Ectodermal cell (in vitro differentiated cells): Measurements from ENCODE around the gene CHRD.

Experiments used
- H3K27ac ChIP-seq: 2 replicates; pipeline ENCODE4 v1.7.0; 2013; ENCODE audit warnings: mild to moderate bottlenecking, low read depth, low read length; ENCODE audit not compliant: insufficient read depth, poor library complexity, severe bottlenecking
- H3K27me3 ChIP-seq: 2 replicates; pipeline ENCODE4 v1.7.0; 2013; ENCODE audit warnings: mild to moderate bottlenecking, low read length; ENCODE audit not compliant: insufficient read depth, control insufficient read depth, poor library complexity, severe bottlenecking
- H3K36me3 ChIP-seq: one replicate; pipeline ENCODE4 v1.7.0; 2013; ENCODE audit warnings: low read length; ENCODE audit not compliant: control insufficient read depth, insufficient read depth
- H3K4me1 ChIP-seq: one replicate; pipeline ENCODE4 v1.7.0; 2013; ENCODE audit warnings: low read length; ENCODE audit not compliant: control insufficient read depth, insufficient read depth
- H3K4me3 ChIP-seq: 2 replicates; pipeline ENCODE4 v1.7.0; 2013; ENCODE audit warnings: low read depth, low read length, control low read depth; ENCODE audit not compliant: insufficient read depth
- H3K9me3 ChIP-seq: 2 replicates; pipeline ENCODE4 v1.7.0; 2013; ENCODE audit warnings: mild to moderate bottlenecking, low read length, moderate library complexity; ENCODE audit not compliant: control insufficient read depth
- WGBS, 2 experiments: methylation state at CpG; one replicate each; pipeline ENCODE4 v1.1.7; 2013; ENCODE audit warnings: missing lambda C conversion rate in 2 of 2; 5-methylcytosine and 5-hydroxymethylcytosine counted together

CHRD gene

GRCh38 chr3:184383033-184383740 lies 3.3 kb downstream of the CHRD start:
- Histone ChIP-seq H3K4me1 (peaks cover 18% of the 10 kb centered on the region), H3K27me3 (peaks cover 35% of the 10 kb centered on the region), H3K36me3 (no peaks in the 10 kb centered on the region), H3K4me3 (no peak overlapping the region), H3K27ac (no peak overlapping the region), H3K9me3 (no peaks in the 10 kb centered on the region)
- 88 to 92% methylated on average over 15 of the region's 15 CpGs for WGBS, 2 experiments

GRCh38 chr3:184384342-184384741 lies 4.5 kb downstream of the CHRD start:
- H3K4me1 ChIP-seq: peaks cover 7% of the 10 kb centered on the region
- no peaks in the 10 kb centered on the region for H3K36me3 ChIP-seq
- H3K4me3 ChIP-seq: no peak overlapping the region
- H3K27ac ChIP-seq: no peak overlapping the region
- no peaks in the 10 kb centered on the region for H3K9me3 ChIP-seq
- peaks cover 30% of the 10 kb centered on the region for H3K27me3 ChIP-seq
- WGBS, 2 experiments: 93% methylated on average over 9 of the region's 9 CpGs

- Histone ChIP-seq H3K4me1 (peaks cover 5% of the 10 kb centered on the region), H3K4me3 (no peak overlapping the region), H3K36me3 (no peaks in the 10 kb centered on the region), H3K27ac (no peak overlapping the region), H3K27me3 (peaks cover 30% of the 10 kb centered on the region), H3K9me3 (no peaks in the 10 kb centered on the region)
- 93% methylated on average over 8 of the region's 8 CpGs for WGBS, 2 experiments
Measured at GRCh38 chr3:184384856-184385422, 5.1 kb downstream of the CHRD start.

GRCh38 chr3:184386047-184386806 lies 6.4 kb downstream of the CHRD start:
- Histone ChIP-seq H3K27me3 (peaks cover 18% of the 10 kb centered on the region), H3K27ac (no peak overlapping the region), H3K9me3 (no peaks in the 10 kb centered on the region), H3K4me3 (no peak overlapping the region), H3K36me3 (no peaks in the 10 kb centered on the region), H3K4me1 (no peaks in the 10 kb centered on the region)
- WGBS, 2 experiments: 93 to 94% methylated on average over 37 of the region's 37 CpGs

GRCh38 chr3:184387174-184387714 lies 7.4 kb downstream of the CHRD start:
- Histone ChIP-seq H3K27ac (no peak overlapping the region), H3K4me3 (no peak overlapping the region), H3K9me3 (no peaks in the 10 kb centered on the region), H3K4me1 (no peaks in the 10 kb centered on the region), H3K27me3 (peaks cover 8% of the 10 kb centered on the region), H3K36me3 (no peaks in the 10 kb centered on the region)
- 93% methylated on average over 12 of the region's 12 CpGs for WGBS, 2 experiments

GRCh38 chr3:184388164-184388935 lies 8.5 kb downstream of the CHRD start:
- Histone ChIP-seq H3K4me1 (no peaks in the 10 kb centered on the region), H3K27me3 (no peaks in the 10 kb centered on the region), H3K4me3 (no peak overlapping the region), H3K27ac (no peak overlapping the region), H3K36me3 (no peaks in the 10 kb centered on the region), H3K9me3 (no peaks in the 10 kb centered on the region)
- 85 to 89% methylated on average over 8 of the region's 8 CpGs for WGBS, 2 experiments

- no peak overlapping the region for H3K4me3 ChIP-seq
- no peak overlapping the region for H3K27ac ChIP-seq
- no peaks in the 10 kb centered on the region for H3K4me1 ChIP-seq
- no peaks in the 10 kb centered on the region for H3K27me3 ChIP-seq
- no peaks in the 10 kb centered on the region for H3K9me3 ChIP-seq
- no peaks in the 10 kb centered on the region for H3K36me3 ChIP-seq
- WGBS, 2 experiments: 88 to 89% methylated on average over 8 of the region's 8 CpGs
Measured at GRCh38 chr3:184388936-184389230, 9.0 kb downstream of the CHRD start.

- no peaks in the 10 kb centered on the region for H3K4me1 ChIP-seq
- WGBS, 2 experiments: 69 to 70% methylated on average over 5 of the region's 5 CpGs
- H3K27ac ChIP-seq: no peak overlapping the region
- no peaks in the 10 kb centered on the region for H3K36me3 ChIP-seq
- H3K4me3 ChIP-seq: no peak overlapping the region
- no peaks in the 10 kb centered on the region for H3K9me3 ChIP-seq
- no peaks in the 10 kb centered on the region for H3K27me3 ChIP-seq
Measured at GRCh38 chr3:184389384-184389783, 9.5 kb downstream of the CHRD start.

- Histone ChIP-seq H3K27me3 (no peaks in the 10 kb centered on the region), H3K27ac (no peak overlapping the region), H3K4me1 (no peaks in the 10 kb centered on the region), H3K36me3 (no peaks in the 10 kb centered on the region), H3K9me3 (no peaks in the 10 kb centered on the region), H3K4me3 (no peak overlapping the region)
- WGBS, 2 experiments: 87 to 90% methylated on average over 5 of the region's 5 CpGs
Measured at GRCh38 chr3:184389935-184390528, 10.2 kb downstream of the CHRD start.
